Prostate gland (tissue), 2 donors: ENCODE measurements around the gene GLP2R.

ENCODE experiments used
- POLR2A ChIP-seq: fragments of 450-650 bp; IDR thresholded peaks from one replicate; pipeline ENCODE4 v1.6.1; 2016; ENCODE audit warnings: antibody characterized with exemption, mild to moderate bottlenecking
- POLR2AphosphoS5 ChIP-seq: sonication (generic); formaldehyde crosslinking; IDR thresholded peaks from one replicate; pipeline ENCODE4 v1.6.1; 2017; ENCODE audit warnings: antibody characterized with exemption
- TF ChIP-seq, protein P1 (sequence below), 4 experiments: fragments of 200-600 bp in 2 of 4; fragments of 450-650 bp in 2 of 4; sonication (generic) in 2 of 4; IDR thresholded peaks; 1 replicate in 3 of 4; 2 replicates in 1 of 4; pipeline ENCODE4 v1.5.1; 2016 to 2019; ENCODE audit warnings: antibody characterized with exemption in 4 of 4, mild to moderate bottlenecking in 2 of 4, moderate library complexity in 2 of 4

DNA sequence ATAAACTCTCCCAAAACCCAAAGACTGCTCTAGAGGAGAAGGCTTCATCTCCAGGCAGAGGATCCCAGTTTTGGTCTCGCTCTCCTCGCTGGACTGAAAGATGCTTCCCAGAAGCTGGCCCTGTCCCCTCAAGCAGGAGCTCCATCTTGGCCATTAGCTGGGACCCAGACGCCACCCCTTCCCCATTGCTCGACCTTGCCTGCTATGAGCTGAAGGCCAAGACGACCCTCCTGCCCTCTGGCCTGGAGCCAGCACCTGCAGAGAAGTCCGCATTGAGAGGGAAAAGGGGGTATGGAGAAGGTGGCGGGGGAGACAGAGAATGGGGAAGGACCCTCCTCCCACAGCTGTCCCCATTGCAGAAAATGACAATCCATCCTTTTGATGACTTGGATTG lies 82.9 kb downstream of the GLP2R start:
- TF ChIP-seq, protein P1, sequence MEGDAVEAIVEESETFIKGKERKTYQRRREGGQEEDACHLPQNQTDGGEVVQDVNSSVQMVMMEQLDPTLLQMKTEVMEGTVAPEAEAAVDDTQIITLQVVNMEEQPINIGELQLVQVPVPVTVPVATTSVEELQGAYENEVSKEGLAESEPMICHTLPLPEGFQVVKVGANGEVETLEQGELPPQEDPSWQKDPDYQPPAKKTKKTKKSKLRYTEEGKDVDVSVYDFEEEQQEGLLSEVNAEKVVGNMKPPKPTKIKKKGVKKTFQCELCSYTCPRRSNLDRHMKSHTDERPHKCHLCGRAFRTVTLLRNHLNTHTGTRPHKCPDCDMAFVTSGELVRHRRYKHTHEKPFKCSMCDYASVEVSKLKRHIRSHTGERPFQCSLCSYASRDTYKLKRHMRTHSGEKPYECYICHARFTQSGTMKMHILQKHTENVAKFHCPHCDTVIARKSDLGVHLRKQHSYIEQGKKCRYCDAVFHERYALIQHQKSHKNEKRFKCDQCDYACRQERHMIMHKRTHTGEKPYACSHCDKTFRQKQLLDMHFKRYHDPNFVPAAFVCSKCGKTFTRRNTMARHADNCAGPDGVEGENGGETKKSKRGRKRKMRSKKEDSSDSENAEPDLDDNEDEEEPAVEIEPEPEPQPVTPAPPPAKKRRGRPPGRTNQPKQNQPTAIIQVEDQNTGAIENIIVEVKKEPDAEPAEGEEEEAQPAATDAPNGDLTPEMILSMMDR (IDR thresholded peaks at IDR 0.05): no peak
- TF ChIP-seq POLR2AphosphoS5 (no peak), POLR2A (no peak)
